Ishikawa (cell line): ENCODE data around the gene STX1A.

Experiments used
- CEBPB ChIP-seq: IDR thresholded peaks from 2 replicates; pipeline ENCODE4 v1.6.1; 2012
- CREB1 ChIP-seq: IDR thresholded peaks from 2 replicates; pipeline ENCODE4 v1.6.1; 2012; ENCODE audit warnings: low read depth
- EGR1 ChIP-seq: IDR thresholded peaks from 2 replicates; pipeline ENCODE4 v1.6.1; 2012
- EP300 ChIP-seq: IDR thresholded peaks from 2 replicates; pipeline ENCODE4 v1.6.1; 2012; ENCODE audit warnings: borderline replicate concordance
- FOXM1 ChIP-seq: IDR thresholded peaks from 2 replicates; pipeline ENCODE4 v1.6.1; 2012; ENCODE audit warnings: low read depth, borderline replicate concordance
- NFIC ChIP-seq: IDR thresholded peaks from 2 replicates; pipeline ENCODE4 v1.6.1; 2012
- RAD21 ChIP-seq: IDR thresholded peaks from 2 replicates; pipeline ENCODE4 v1.6.1; 2012; ENCODE audit warnings: low read depth
- TAF1 ChIP-seq: IDR thresholded peaks from 2 replicates; pipeline ENCODE4 v1.6.1; 2012; ENCODE audit warnings: low read depth, mild to moderate bottlenecking
- TCF12 ChIP-seq: IDR thresholded peaks from 2 replicates; pipeline ENCODE4 v1.6.1; 2012; ENCODE audit warnings: low read depth
- TEAD4 ChIP-seq: IDR thresholded peaks from 2 replicates; pipeline ENCODE4 v1.6.1; 2012
- YY1 ChIP-seq: IDR thresholded peaks from 2 replicates; pipeline ENCODE4 v1.6.1; 2012; ENCODE audit warnings: low read depth
- ZBTB7A ChIP-seq: IDR thresholded peaks from 2 replicates; pipeline ENCODE4 v1.6.1; 2012; ENCODE audit warnings: low read depth
- TF ChIP-seq, protein P1 (sequence below): IDR thresholded peaks from 2 replicates; pipeline ENCODE4 v1.6.1; 2012
- TF ChIP-seq, protein P2 (sequence below): IDR thresholded peaks from 2 replicates; pipeline ENCODE4 v1.6.1; 2012
- TF ChIP-seq, protein P3 (sequence below): IDR thresholded peaks from 2 replicates; pipeline ENCODE4 v1.6.1; 2012; ENCODE audit warnings: low read depth, mild to moderate bottlenecking

Gene STX1A

DNA sequence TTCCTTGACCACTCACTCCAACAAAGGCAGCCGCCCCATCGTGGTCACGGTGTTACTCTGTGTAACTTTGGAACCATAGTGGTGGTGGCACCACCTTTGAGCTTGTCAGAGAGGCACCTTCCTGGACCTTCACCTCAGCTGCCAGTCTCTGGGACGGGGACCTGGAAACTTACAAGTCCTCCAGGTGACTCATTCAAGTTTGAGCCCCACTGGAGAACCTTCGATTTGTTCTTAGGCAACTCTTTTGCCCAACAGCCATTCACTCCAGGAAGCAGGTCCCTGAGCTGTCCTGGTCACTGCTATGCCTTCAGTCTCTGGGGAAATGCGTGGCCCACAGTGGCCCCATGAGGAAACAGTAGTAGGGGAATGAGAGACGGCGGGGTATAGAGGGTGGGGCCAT lies 17.2 kb downstream of the STX1A start:
- TF ChIP-seq TAF1 (no peak), YY1 (no peak), TEAD4 (no peak)

DNA sequence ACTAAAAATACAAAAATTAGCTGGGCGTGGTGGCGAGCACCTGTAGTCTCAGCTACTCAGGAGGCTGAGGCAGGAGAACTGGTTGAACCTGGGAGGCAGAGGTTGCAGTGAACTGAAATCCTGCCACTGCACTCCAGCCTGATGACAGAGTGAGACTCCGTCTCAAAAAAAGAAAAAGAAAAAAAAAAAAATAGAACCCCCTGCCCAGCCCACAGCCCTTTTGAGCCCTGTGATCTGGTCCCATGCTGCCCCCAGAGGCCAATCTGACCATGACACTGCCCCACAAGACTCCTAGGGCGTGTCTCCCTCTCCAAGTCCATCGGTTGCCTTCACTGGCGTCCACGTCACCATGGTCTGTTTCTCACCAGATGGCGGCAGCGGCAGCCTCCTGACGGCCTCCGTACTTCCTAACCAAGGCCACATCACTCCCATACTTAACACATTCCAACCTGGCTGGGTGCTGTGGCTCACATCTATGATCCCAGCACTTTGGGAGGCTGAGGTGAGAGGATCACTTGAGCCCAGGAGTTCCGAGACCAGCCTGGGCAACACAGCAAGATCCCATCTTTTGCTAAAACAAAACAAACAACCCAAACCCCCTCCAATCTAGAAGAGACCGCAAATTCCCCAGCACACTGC lies 18.0 kb downstream of the STX1A start:
- TF ChIP-seq, protein P1, sequence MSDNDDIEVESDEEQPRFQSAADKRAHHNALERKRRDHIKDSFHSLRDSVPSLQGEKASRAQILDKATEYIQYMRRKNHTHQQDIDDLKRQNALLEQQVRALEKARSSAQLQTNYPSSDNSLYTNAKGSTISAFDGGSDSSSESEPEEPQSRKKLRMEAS, result no peak
- peak; percentile 55; the same call in 1 of the 2 replicates for TF ChIP-seq RAD21

DNA sequence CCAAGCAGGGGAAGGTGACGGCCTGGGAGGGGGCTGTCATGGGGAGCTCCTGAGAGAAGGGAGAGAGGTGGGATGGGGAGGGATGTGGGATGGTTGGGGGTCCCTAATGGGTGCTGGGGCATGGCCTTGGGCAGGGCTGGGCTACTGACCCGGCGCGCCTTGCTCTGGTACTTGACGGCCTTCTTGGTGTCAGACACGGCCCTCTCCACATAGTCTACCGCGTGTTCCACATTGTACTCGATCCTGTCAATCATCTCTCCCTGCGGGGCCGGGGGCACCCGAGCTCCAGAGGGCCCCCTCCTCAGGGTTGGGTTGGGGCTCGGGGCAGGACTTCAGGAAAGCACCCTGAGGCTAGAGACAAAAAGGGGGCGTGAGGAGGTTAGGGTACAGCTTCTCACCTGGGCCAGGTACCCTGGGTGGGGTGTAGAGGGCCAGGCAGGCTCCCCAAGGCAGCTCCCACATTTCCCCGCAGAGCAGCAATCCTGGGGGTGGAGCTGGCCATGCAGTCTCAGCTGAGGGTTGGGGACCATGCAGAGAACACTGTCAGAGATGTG lies 18.8 kb downstream of the STX1A start:
- TF ChIP-seq TAF1 (no peak), EGR1 (no peak), EP300 (no peak), CEBPB (no peak), ZBTB7A (no peak), TEAD4 (no peak), TCF12 (no peak), CREB1 (no peak)
- TF ChIP-seq, protein P1, result no peak
- TF ChIP-seq, protein P2, sequence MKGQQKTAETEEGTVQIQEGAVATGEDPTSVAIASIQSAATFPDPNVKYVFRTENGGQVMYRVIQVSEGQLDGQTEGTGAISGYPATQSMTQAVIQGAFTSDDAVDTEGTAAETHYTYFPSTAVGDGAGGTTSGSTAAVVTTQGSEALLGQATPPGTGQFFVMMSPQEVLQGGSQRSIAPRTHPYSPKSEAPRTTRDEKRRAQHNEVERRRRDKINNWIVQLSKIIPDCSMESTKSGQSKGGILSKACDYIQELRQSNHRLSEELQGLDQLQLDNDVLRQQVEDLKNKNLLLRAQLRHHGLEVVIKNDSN, result no peak
- TF ChIP-seq, protein P3, sequence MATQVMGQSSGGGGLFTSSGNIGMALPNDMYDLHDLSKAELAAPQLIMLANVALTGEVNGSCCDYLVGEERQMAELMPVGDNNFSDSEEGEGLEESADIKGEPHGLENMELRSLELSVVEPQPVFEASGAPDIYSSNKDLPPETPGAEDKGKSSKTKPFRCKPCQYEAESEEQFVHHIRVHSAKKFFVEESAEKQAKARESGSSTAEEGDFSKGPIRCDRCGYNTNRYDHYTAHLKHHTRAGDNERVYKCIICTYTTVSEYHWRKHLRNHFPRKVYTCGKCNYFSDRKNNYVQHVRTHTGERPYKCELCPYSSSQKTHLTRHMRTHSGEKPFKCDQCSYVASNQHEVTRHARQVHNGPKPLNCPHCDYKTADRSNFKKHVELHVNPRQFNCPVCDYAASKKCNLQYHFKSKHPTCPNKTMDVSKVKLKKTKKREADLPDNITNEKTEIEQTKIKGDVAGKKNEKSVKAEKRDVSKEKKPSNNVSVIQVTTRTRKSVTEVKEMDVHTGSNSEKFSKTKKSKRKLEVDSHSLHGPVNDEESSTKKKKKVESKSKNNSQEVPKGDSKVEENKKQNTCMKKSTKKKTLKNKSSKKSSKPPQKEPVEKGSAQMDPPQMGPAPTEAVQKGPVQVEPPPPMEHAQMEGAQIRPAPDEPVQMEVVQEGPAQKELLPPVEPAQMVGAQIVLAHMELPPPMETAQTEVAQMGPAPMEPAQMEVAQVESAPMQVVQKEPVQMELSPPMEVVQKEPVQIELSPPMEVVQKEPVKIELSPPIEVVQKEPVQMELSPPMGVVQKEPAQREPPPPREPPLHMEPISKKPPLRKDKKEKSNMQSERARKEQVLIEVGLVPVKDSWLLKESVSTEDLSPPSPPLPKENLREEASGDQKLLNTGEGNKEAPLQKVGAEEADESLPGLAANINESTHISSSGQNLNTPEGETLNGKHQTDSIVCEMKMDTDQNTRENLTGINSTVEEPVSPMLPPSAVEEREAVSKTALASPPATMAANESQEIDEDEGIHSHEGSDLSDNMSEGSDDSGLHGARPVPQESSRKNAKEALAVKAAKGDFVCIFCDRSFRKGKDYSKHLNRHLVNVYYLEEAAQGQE, result no peak

DNA sequence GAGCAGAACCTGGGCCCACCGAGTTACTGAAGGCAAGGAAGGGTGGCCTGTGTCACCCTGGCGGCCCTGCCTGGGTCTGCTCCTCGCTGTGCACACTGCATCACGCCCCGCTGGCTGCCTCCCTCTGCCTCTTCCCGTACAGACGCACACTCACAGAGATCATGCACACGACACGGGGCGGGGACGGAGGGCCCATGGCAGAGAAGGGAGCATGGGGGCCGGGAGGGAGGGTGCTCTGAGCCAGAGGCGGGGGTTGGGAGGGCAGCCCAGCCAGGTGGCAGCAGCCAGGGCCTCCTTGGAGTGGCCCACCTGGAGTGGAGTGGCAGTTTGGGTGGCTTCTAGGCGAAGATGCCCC lies 19.4 kb downstream of the STX1A start:
- TF ChIP-seq RAD21, result no peak
- no peak for TF ChIP-seq NFIC
- TF ChIP-seq, protein P1, result no peak
- TF ChIP-seq, protein P2, result no peak
- TF ChIP-seq TEAD4, result no peak
- no peak for TF ChIP-seq EP300

DNA sequence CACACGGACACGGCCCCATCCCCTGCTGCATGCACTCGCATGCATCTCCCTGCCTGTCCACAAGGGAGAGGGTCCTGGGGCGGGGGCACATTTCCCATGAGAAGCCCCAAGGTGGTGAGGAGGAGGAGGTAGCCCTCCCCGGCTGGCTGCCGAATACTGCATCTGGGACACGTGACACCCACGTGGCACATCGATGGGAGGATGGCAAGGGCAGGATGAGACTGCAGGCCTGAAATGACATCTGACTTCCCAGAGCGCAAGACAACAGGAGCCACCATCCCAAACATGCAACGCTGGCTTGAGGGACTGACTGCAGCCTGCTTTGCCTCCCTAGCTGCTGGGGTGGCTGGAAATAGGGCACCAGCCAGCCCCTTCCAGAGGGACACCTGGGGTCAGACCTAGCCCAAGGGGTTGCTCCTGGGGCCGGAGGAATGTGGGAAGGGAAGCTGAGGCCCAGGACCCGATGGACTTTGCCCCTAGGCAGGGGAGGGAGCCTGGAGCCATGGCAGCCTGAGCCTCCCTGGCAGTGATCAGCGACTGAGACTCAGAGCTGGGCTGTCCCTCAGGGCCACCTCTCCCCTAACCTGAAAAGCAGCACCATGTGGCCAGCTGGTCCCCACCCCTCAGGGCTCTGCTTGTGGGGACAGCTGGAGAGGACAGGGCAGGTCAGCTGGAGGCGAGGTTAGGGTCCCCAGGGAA lies 19.9 kb downstream of the STX1A start:
- no peak for TF ChIP-seq YY1
- TF ChIP-seq, protein P3, result no peak
- TF ChIP-seq EGR1, result no peak
- no peak for TF ChIP-seq NFIC
- no peak for TF ChIP-seq TCF12
- no peak for TF ChIP-seq FOXM1
- no peak for TF ChIP-seq EP300
- TF ChIP-seq, protein P2, result no peak
- no peak for TF ChIP-seq CEBPB
- no peak for TF ChIP-seq TEAD4

DNA sequence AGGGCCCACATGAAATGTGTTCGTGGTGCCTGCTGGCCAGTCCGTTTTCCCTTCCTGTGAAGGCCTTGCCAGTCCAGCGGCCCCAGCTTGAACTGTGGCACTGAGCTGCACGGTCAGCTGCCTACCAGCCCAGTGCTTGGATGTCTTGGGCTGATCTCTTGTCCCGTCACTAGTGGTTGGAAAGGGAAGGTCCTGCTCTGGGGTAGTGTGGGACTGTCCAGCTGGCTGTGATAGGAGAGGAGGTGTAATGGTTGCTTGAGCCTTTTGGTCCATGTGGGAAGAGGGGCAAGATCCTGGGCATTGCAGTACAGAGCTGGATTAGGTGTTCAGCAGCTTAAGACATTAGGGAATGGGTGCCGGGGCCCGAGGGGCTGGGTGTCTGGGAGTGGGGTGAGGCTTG lies 21.1 kb downstream of the STX1A start:
- no peak for TF ChIP-seq TAF1
- TF ChIP-seq NFIC, result no peak
- TF ChIP-seq ZBTB7A, result no peak
- TF ChIP-seq RAD21, result no peak
- TF ChIP-seq FOXM1, result no peak
- no peak for TF ChIP-seq EGR1
- TF ChIP-seq EP300, result no peak
- TF ChIP-seq, protein P3, result no peak
- TF ChIP-seq CREB1, result no peak
- TF ChIP-seq TEAD4, result no peak
- TF ChIP-seq, protein P1, result no peak
- TF ChIP-seq CEBPB, result no peak
- TF ChIP-seq, protein P2, result no peak
- no peak for TF ChIP-seq TCF12
- TF ChIP-seq YY1, result no peak
